A549 (cell line): ENCODE results near the gene BOLA3. TPM values are rescaled to one million over a fixed set of nuclear protein-coding genes. Genes with fewer than 3 reads are reported as not detected.
A peak's percentile ranks its signal among the peaks of the same experiment; 100 is the strongest.

Experiments used
- ATAC-seq, 2 experiments: fragments of 200-7000 bp in 1 of 2; fragments of >200 bp in 1 of 2; cut with Nextera tagmentation in 1 of 2; cut with Tn5 transposase in 1 of 2; 3 replicates each; pipeline versions ENCODE4 v1.8.0 to v1.9.1; 2018 to 2020; ENCODE audit warnings: mild to moderate bottlenecking in 1 of 2, moderate library complexity in 1 of 2
- CTCF ChIA-PET: fragments of 300-600 bp; sonication (Branson Sonifier 250); formaldehyde crosslinking; extraction: SDS; loops from one replicate; lab custom pipeline; 2021; ENCODE audit warnings: antibody characterized with exemption, inconsistent platforms; lab: Yijun Ruan, JAX
- POLR2A ChIA-PET: fragments of 350-600 bp; formaldehyde crosslinking; extraction: SDS; loops from one replicate; lab custom pipeline; 2021; ENCODE audit warnings: antibody characterized with exemption, inconsistent platforms; lab: Yijun Ruan, JAX
- DNase-seq, 2 experiments: peaks; one replicate each; pipeline versions ENCODE4 v3.0.0 to v3.0.0-alpha.2; 2011 to 2016; ENCODE audit warnings: low read depth in 1 of 2, low spot score in 1 of 2
- FAIRE-seq: peaks from 2 replicates; lab custom pipeline; 2011; peaks lifted over from hg19 to GRCh38; lab: Jason Lieb, UNC
- H3K27ac ChIP-seq, 2 experiments: fragments of >200 bp; sonication (Bioruptor Twin); formaldehyde crosslinking; 3 replicates each; pipeline ENCODE4 v1.5.1; 2016 to 2017
- H3K4me1 ChIP-seq: fragments of >200 bp; sonication (Bioruptor Twin); formaldehyde crosslinking; 3 replicates; pipeline ENCODE4 v1.6.1; 2016
- H3K4me2 ChIP-seq: fragments of >200 bp; sonication (Bioruptor Twin); formaldehyde crosslinking; 3 replicates; pipeline ENCODE4 v1.6.1; 2016
- H3K4me3 ChIP-seq: fragments of >200 bp; sonication (Bioruptor Twin); formaldehyde crosslinking; 3 replicates; pipeline ENCODE4 v1.5.1; 2016
- H3K9me3 ChIP-seq: fragments of >200 bp; sonication (Bioruptor Twin); formaldehyde crosslinking; 3 replicates; pipeline ENCODE4 v1.6.1; 2016
- BHLHE40 ChIP-seq: IDR thresholded peaks from 2 replicates; pipeline ENCODE4 v1.6.1; 2012; ENCODE audit warnings: low read depth, low read length, inconsistent platforms
- CBX2 ChIP-seq: fragments of 200-600 bp; sonication (generic); IDR thresholded peaks from 2 replicates; pipeline ENCODE4 v1.6.1; 2016; ENCODE audit warnings: low read depth, mild to moderate bottlenecking, borderline replicate concordance
- E2F6 ChIP-seq: IDR thresholded peaks from 2 replicates; pipeline ENCODE4 v1.6.1; 2012; ENCODE audit warnings: low read depth, borderline replicate concordance
- FOSB ChIP-seq: fragments of 250-450 bp; sonication (Bioruptor Pico); IDR thresholded peaks from 2 replicates; pipeline ENCODE4 v1.5.0; 2020; ENCODE audit warnings: mild to moderate bottlenecking, moderate library complexity
- FOXS1 ChIP-seq: fragments of 250-450 bp; sonication (Bioruptor Pico); IDR thresholded peaks from 2 replicates; pipeline ENCODE4 v1.5.0; 2020; ENCODE audit warnings: mild to moderate bottlenecking, moderate library complexity
- HDAC2 ChIP-seq: fragments of 200-600 bp; sonication (generic); IDR thresholded peaks from 2 replicates; pipeline ENCODE4 v1.6.1; 2016
- HEYL ChIP-seq: fragments of 250-450 bp; sonication (Bioruptor Pico); IDR thresholded peaks from 2 replicates; pipeline ENCODE4 v1.8.0; 2021; ENCODE audit warnings: mild to moderate bottlenecking, moderate library complexity
- HOXA7 ChIP-seq: fragments of 250-450 bp; sonication (Bioruptor Pico); IDR thresholded peaks from 2 replicates; pipeline ENCODE4 v1.5.0; 2020; ENCODE audit warnings: mild to moderate bottlenecking, moderate library complexity
- HOXB13 ChIP-seq: fragments of 250-450 bp; sonication (Bioruptor Pico); IDR thresholded peaks from 2 replicates; pipeline ENCODE4 v1.5.0; 2020; ENCODE audit warnings: low read depth, mild to moderate bottlenecking, moderate library complexity
- JUN ChIP-seq, 2 experiments: fragments of >200 bp; sonication (Bioruptor Twin); formaldehyde crosslinking; IDR thresholded peaks; 2 replicates in 1 of 2; 3 replicates in 1 of 2; pipeline ENCODE4 v1.6.1; 2016 to 2017
- JUNB ChIP-seq: fragments of >200 bp; sonication (Bioruptor Twin); formaldehyde crosslinking; IDR thresholded peaks from 2 replicates; pipeline ENCODE4 v1.6.1; 2016
- KDM5A ChIP-seq: fragments of 200-600 bp; sonication (generic); IDR thresholded peaks from 2 replicates; pipeline ENCODE4 v1.6.1; 2016; ENCODE audit warnings: antibody characterized with exemption, mild to moderate bottlenecking
- MAFK ChIP-seq: fragments of 450-650 bp; IDR thresholded peaks from 2 replicates; pipeline ENCODE4 v1.6.1; 2014; ENCODE audit not compliant: partially characterized antibody
- MYC ChIP-seq: IDR thresholded peaks from 2 replicates; pipeline ENCODE4 v1.6.1; 2012; ENCODE audit warnings: mild to moderate bottlenecking, inconsistent platforms, low read length, improper control_type of control experiment, borderline replicate concordance
- NPAS2 ChIP-seq: fragments of 250-450 bp; sonication (Bioruptor Pico); IDR thresholded peaks from 2 replicates; pipeline ENCODE4 v1.8.0; 2022; ENCODE audit warnings: mild to moderate bottlenecking, moderate library complexity, borderline replicate concordance
- NR3C1 ChIP-seq: fragments of >200 bp; sonication (Bioruptor Twin); formaldehyde crosslinking; IDR thresholded peaks from 3 replicates; pipeline ENCODE4 v1.6.1; 2017
- POLR2A ChIP-seq: IDR thresholded peaks from 2 replicates; pipeline ENCODE4 v1.6.1; 2012; ENCODE audit warnings: mild to moderate bottlenecking, low read length
- POLR2AphosphoS2 ChIP-seq: conservative IDR thresholded peaks from 2 replicates; pipeline ENCODE4 v1.6.1; 2012; ENCODE audit warnings: low read length, improper control_type of control experiment, inconsistent platforms
- RAD21 ChIP-seq, 2 experiments: fragments of >200 bp in 1 of 2; sonication (Bioruptor Twin) in 1 of 2; formaldehyde crosslinking in 1 of 2; IDR thresholded peaks in 1 of 2; conservative IDR thresholded peaks in 1 of 2; 2 replicates in 1 of 2; 3 replicates in 1 of 2; pipeline ENCODE4 v1.6.1; 2012 to 2018; ENCODE audit warnings: inconsistent platforms in 1 of 2
- RCOR1 ChIP-seq: fragments of 150-350 bp; IDR thresholded peaks from 2 replicates; pipeline ENCODE4 v1.6.1; 2014; ENCODE audit warnings: antibody characterized with exemption, low read length, low read depth
- TFCP2L1 ChIP-seq: fragments of 250-450 bp; sonication (Bioruptor Pico); IDR thresholded peaks from 2 replicates; pipeline ENCODE4 v1.5.0; 2021; ENCODE audit warnings: mild to moderate bottlenecking
- ZNF302 ChIP-seq: fragments of 250-450 bp; sonication (Bioruptor Pico); IDR thresholded peaks from 2 replicates; pipeline ENCODE4 v1.9.0; 2021; ENCODE audit warnings: inconsistent platforms, mild to moderate bottlenecking, moderate library complexity
- ZSCAN20 ChIP-seq: fragments of 250-450 bp; sonication (Bioruptor Pico); IDR thresholded peaks from 2 replicates; pipeline ENCODE4 v1.8.0; 2022; ENCODE audit warnings: mild to moderate bottlenecking, moderate library complexity
- WGBS: methylation state at CpG from one replicate; pipeline ENCODE4 v1.1.6; 2017; ENCODE audit errors: missing lambda C conversion rate; 5-methylcytosine and 5-hydroxymethylcytosine counted together
- polyA plus RNA-seq, 4 experiments: library from polyadenylated mRNA; depleted of rRNA in 3 of 4; stranded (reverse); fragments of >200 nt; fragmentation: RNase III in 1 of 4; extraction: RNeasy Plus Mini Kit Qiagen cat#74134 plus additional on column Dnase treatment in 1 of 4; gene quantifications; 2 replicates in 3 of 4; 3 replicates in 1 of 4; pipeline ENCODE4 v1.2.3, GENCODE V29; 2011 to 2017
- TF ChIP-seq, protein P1 (sequence below): IDR thresholded peaks from 2 replicates; pipeline ENCODE4 v1.6.1; 2012
- TF ChIP-seq, protein P2 (sequence below): fragments of >200 bp; sonication (Bioruptor Twin); formaldehyde crosslinking; IDR thresholded peaks from 3 replicates; pipeline ENCODE4 v1.5.1; 2016
- TF ChIP-seq, protein P3 (sequence below): fragments of >200 bp; sonication (Bioruptor Twin); formaldehyde crosslinking; IDR thresholded peaks from 3 replicates; pipeline ENCODE4 v1.6.1; 2016
- TF ChIP-seq, protein P4 (sequence below): fragments of 250-450 bp; sonication (Bioruptor Pico); IDR thresholded peaks from 2 replicates; pipeline ENCODE4 v1.5.0; 2020; ENCODE audit warnings: low read depth, mild to moderate bottlenecking, moderate library complexity

BOLA3 gene
- polyA plus RNA-seq, 2 of the 4 experiments (the other 2 are of a cell fraction), result 136 to 139 TPM

- POLR2A ChIA-PET, result no interaction called here
- FAIRE-seq, result no peak
- WGBS, result 54% methylated on average over 2 of the region's 2 CpGs
Observed at GRCh38 chr2:74183878-74184277, 36.2 kb upstream of the BOLA3 start.

GRCh38 chr2:74181739-74182138 lies 34.0 kb upstream of the BOLA3 start:
- no peak for DNase-seq
- FAIRE-seq, result no peak
- WGBS, result 66% methylated on average over 7 of the region's 7 CpGs
- CTCF ChIA-PET, result interaction anchor here (0.6 to 2.4 kb wide), 4 partner anchors 15 to 631 kb away, joined by 3 to 16 read pairs (median 4); partner anchors contain the start of genes BOLA3 and MTHFD2
- Histone ChIP-seq H3K9me3 (no peaks in the 10 kb centered on the region), H3K4me1 (peaks cover 12% of the 10 kb centered on the region; the same call in 2 of the 3 replicates), H3K4me2 (no peak overlapping the region), H3K4me3 (no peak overlapping the region), H3K27ac (no peak overlapping the region)
- no peak for ATAC-seq
- TF ChIP-seq NPAS2, result no peak
- TF ChIP-seq MAFK, result peak; percentile 47
- POLR2A ChIA-PET, result interaction anchor here (1.2 kb wide), 1 partner anchor 17 kb away, joined by 3 read pairs; the partner anchor contains the start of gene MTHFD2

More at GRCh38 chr2:74183878-74184277, 36.2 kb upstream of the BOLA3 start:
- no peak overlapping the region for H3K27ac ChIP-seq
- H3K4me1 ChIP-seq, result peaks cover 10% of the 10 kb centered on the region; the same call in 1 of the 3 replicates
- TF ChIP-seq HDAC2 (no peak), FOSB (CRISPR knock-in tag) (no peak), JUNB (no peak), BHLHE40 (no peak), E2F6 (no peak)
- TF ChIP-seq, protein P1, sequence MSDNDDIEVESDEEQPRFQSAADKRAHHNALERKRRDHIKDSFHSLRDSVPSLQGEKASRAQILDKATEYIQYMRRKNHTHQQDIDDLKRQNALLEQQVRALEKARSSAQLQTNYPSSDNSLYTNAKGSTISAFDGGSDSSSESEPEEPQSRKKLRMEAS, result no peak
- TF ChIP-seq, protein P2, sequence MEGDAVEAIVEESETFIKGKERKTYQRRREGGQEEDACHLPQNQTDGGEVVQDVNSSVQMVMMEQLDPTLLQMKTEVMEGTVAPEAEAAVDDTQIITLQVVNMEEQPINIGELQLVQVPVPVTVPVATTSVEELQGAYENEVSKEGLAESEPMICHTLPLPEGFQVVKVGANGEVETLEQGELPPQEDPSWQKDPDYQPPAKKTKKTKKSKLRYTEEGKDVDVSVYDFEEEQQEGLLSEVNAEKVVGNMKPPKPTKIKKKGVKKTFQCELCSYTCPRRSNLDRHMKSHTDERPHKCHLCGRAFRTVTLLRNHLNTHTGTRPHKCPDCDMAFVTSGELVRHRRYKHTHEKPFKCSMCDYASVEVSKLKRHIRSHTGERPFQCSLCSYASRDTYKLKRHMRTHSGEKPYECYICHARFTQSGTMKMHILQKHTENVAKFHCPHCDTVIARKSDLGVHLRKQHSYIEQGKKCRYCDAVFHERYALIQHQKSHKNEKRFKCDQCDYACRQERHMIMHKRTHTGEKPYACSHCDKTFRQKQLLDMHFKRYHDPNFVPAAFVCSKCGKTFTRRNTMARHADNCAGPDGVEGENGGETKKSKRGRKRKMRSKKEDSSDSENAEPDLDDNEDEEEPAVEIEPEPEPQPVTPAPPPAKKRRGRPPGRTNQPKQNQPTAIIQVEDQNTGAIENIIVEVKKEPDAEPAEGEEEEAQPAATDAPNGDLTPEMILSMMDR, result no peak
- ATAC-seq (no peak), DNase-seq (no peak)
- H3K9me3 ChIP-seq, result no peaks in the 10 kb centered on the region
- CTCF ChIA-PET, result interaction anchor here (1.2 kb wide), 1 partner anchor 15 kb away, joined by 5 read pairs; the partner anchor contains the start of gene MTHFD2
- no peak overlapping the region for H3K4me2 ChIP-seq
- H3K4me3 ChIP-seq, result no peak overlapping the region

DNA sequence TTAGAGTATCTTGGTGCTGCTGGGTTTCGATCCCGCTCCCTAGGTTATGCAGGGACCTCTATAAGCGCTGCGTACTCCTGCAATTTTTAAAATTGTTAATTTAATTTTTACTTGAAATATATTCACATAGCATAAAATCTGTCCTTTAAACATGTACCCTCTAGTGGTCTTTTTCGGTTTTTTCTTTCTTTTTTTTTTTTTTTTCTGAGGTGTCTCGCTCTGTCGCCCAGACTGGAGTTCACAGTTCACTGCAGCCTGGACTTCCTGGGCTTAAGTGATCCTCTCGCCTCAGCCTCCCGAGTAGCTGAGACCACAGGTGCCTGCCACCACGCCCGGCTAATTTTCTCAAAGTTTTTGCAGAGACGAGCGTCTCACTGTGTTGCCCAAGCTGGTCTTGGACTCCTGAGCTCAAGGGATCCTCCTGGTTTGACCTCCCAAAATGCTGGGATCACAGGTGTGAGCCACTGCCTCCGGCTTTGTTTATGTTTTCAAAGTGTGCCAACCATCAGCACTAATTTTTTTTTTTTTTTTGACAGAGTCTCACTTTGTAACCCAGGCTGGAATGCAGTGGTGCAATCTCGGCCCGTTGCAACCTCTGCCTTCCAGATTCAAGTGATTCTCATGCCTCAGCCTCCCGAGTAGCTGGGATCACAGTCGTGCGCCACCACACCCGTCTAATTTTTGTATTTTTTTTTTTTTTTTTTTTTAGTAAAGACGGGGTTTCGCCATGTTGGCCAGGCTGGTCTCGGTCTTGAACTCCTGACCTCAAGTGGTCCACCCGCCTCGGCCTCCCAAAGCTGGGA lies 31.6 kb upstream of the BOLA3 start:
- peak in 1 of 2 experiments; percentile 49; a peak in 3 of 6 replicates for ATAC-seq
- no peak for FAIRE-seq
- H3K4me3 ChIP-seq, result peak overlapping the region; percentile 85
- TF ChIP-seq ZNF302 (CRISPR knock-in tag), result no peak
- TF ChIP-seq POLR2A, result peak; percentile 68; the same call in 1 of the 2 replicates
- no peak for TF ChIP-seq NPAS2
- TF ChIP-seq TFCP2L1 (CRISPR knock-in tag), result no peak
- TF ChIP-seq BHLHE40, result no peak
- TF ChIP-seq FOXS1 (CRISPR knock-in tag), result no peak
- TF ChIP-seq JUN (IDR thresholded peaks at IDR 0.05), result peak in 1 of 2 experiments; percentile 66; a peak in 1 of 5 replicates
- no peak for TF ChIP-seq POLR2AphosphoS2
- TF ChIP-seq RCOR1, result no peak
- TF ChIP-seq RAD21 (conservative IDR thresholded peaks at IDR 0.05 in 1 of 2, IDR thresholded peaks at IDR 0.05 in 1 of 2), result no peak
- TF ChIP-seq, protein P3, sequence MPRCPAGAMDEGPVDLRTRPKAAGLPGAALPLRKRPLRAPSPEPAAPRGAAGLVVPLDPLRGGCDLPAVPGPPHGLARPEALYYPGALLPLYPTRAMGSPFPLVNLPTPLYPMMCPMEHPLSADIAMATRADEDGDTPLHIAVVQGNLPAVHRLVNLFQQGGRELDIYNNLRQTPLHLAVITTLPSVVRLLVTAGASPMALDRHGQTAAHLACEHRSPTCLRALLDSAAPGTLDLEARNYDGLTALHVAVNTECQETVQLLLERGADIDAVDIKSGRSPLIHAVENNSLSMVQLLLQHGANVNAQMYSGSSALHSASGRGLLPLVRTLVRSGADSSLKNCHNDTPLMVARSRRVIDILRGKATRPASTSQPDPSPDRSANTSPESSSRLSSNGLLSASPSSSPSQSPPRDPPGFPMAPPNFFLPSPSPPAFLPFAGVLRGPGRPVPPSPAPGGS, result 0 out of 3 replicates have a peak, but pooled peaks have one; percentile 22
- no peak for TF ChIP-seq HOXB13 (CRISPR knock-in tag)
- TF ChIP-seq NR3C1, result no peak
- TF ChIP-seq HEYL, result no peak
- TF ChIP-seq CBX2, result no peak
- TF ChIP-seq ZSCAN20, result no peak
- no peak for TF ChIP-seq MAFK
- no peak for TF ChIP-seq KDM5A
- no peak for TF ChIP-seq MYC
- no peak for TF ChIP-seq HOXA7 (CRISPR knock-in tag)
- TF ChIP-seq, protein P4, sequence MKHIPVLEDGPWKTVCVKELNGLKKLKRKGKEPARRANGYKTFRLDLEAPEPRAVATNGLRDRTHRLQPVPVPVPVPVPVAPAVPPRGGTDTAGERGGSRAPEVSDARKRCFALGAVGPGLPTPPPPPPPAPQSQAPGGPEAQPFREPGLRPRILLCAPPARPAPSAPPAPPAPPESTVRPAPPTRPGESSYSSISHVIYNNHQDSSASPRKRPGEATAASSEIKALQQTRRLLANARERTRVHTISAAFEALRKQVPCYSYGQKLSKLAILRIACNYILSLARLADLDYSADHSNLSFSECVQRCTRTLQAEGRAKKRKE (CRISPR knock-in tag), result no peak
- H3K27ac ChIP-seq, result peak overlapping the region; percentile 67 to 92
- 44% methylated on average over 25 of the region's 25 CpGs for WGBS
- DNase-seq, result no peak
- no peaks in the 10 kb centered on the region for H3K9me3 ChIP-seq
- peak overlapping the region; percentile 77 for H3K4me2 ChIP-seq
- H3K4me1 ChIP-seq, result peaks cover 12% of the 10 kb centered on the region; the same call in 2 of the 3 replicates
- POLR2A ChIA-PET, result interaction anchor here (0.7 to 2.2 kb wide), 18 partner anchors 9 to 351 kb away, joined by 3 to 29 read pairs (median 5); partner anchors contain the start of genes MTHFD2 and STAMBP
- CTCF ChIA-PET, result interaction anchor here (0.7 to 3.3 kb wide), 13 partner anchors 9 to 1515 kb away, joined by 3 to 22 read pairs (median 5); no protein-coding TSS in a partner anchor
